ENCODE results near the gene DIAPH2.

DIAPH2 gene

GRCh38 chrX:97057349-97057909 lies 372.8 kb downstream of the DIAPH2 start:
- DNase-seq (ENCODE audit: low read depth), result no peak

GRCh38 chrX:97060020-97060419 lies 375.4 kb downstream of the DIAPH2 start:
- no peak for DNase-seq (ENCODE audit: low read depth)

- DNase-seq (ENCODE audit: low read depth), result no peak
Observed at GRCh38 chrX:97065066-97065465, 380.4 kb downstream of the DIAPH2 start.

GRCh38 chrX:97065973-97066372 lies 381.3 kb downstream of the DIAPH2 start:
- DNase-seq (ENCODE audit: low read depth), result no peak

GRCh38 chrX:97066381-97066780 lies 381.7 kb downstream of the DIAPH2 start:
- no peak for DNase-seq (ENCODE audit: low read depth)

GRCh38 chrX:97070346-97070745 lies 385.7 kb downstream of the DIAPH2 start:
- no peak for DNase-seq (ENCODE audit: low read depth)

- DNase-seq (ENCODE audit: low read depth), result no peak
Observed at GRCh38 chrX:97074400-97074799, 389.8 kb downstream of the DIAPH2 start.

- no peak for DNase-seq (ENCODE audit: low read depth)
Observed at GRCh38 chrX:97089116-97089515, 404.5 kb downstream of the DIAPH2 start.

GRCh38 chrX:97096385-97096784 lies 411.7 kb downstream of the DIAPH2 start:
- DNase-seq (ENCODE audit: low read depth), result no peak

- no peak for DNase-seq (ENCODE audit: low read depth)
Observed at GRCh38 chrX:97102938-97103337, 418.3 kb downstream of the DIAPH2 start.

GRCh38 chrX:97109730-97110129 lies 425.1 kb downstream of the DIAPH2 start:
- no peak for DNase-seq (ENCODE audit: low read depth)

GRCh38 chrX:97117572-97117971 lies 432.9 kb downstream of the DIAPH2 start:
- no peak for DNase-seq (ENCODE audit: low read depth)

- DNase-seq (ENCODE audit: low read depth), result no peak
Observed at GRCh38 chrX:97119474-97120109, 434.9 kb downstream of the DIAPH2 start.

GRCh38 chrX:97123001-97123400 lies 438.4 kb downstream of the DIAPH2 start:
- DNase-seq (ENCODE audit: low read depth), result no peak

GRCh38 chrX:97126020-97126419 lies 441.4 kb downstream of the DIAPH2 start:
- no peak for DNase-seq (ENCODE audit: low read depth)

- DNase-seq (ENCODE audit: low read depth), result no peak
Observed at GRCh38 chrX:97132664-97133415, 448.2 kb downstream of the DIAPH2 start.

- no peak for DNase-seq (ENCODE audit: low read depth)
Observed at GRCh38 chrX:97145934-97146333, 461.3 kb downstream of the DIAPH2 start.

GRCh38 chrX:97155816-97156215 lies 471.2 kb downstream of the DIAPH2 start:
- no peak for DNase-seq (ENCODE audit: low read depth)

- DNase-seq (ENCODE audit: low read depth), result no peak
Observed at GRCh38 chrX:97158269-97158668, 473.6 kb downstream of the DIAPH2 start.

GRCh38 chrX:97159916-97160800 lies 475.5 kb downstream of the DIAPH2 start:
- no peak for DNase-seq (ENCODE audit: low read depth)

- DNase-seq (ENCODE audit: low read depth), result no peak
Observed at GRCh38 chrX:97167333-97167732, 482.7 kb downstream of the DIAPH2 start.

GRCh38 chrX:97168646-97169045 lies 484.0 kb downstream of the DIAPH2 start:
- DNase-seq (ENCODE audit: low read depth), result no peak

Data from HS-27A (cell line).